Neutrophil (primary cell): ENCODE results near the gene SULT1A1.
"Not testable (repeated sequence)": the region's sequence is repeated elsewhere in the genome, so short reads cannot be mapped to it uniquely, and the experiment has no call there.

ENCODE experiments used
- H3K27ac ChIP-seq: fragments of 200-600 bp; sonication (generic); 2 replicates; pipeline ENCODE4 v1.5.1; 2016; ENCODE audit warnings: mild to moderate bottlenecking, moderate library complexity
- H3K27me3 ChIP-seq: fragments of 200-600 bp; sonication (generic); 2 replicates; pipeline ENCODE4 v1.6.0; 2016; ENCODE audit warnings: mild to moderate bottlenecking
- H3K36me3 ChIP-seq: fragments of 200-600 bp; sonication (generic); 2 replicates; pipeline ENCODE4 v1.5.1; 2017
- H3K4me1 ChIP-seq, 2 experiments: fragments of 200-600 bp in 1 of 2; sonication (generic) in 1 of 2; 1 replicate in 1 of 2; 2 replicates in 1 of 2; pipeline versions ENCODE4 v1.5.1 to v1.6.1; 2013 to 2016; ENCODE audit warnings: low read depth in 1 of 2, low read length in 1 of 2, mild to moderate bottlenecking in 1 of 2, moderate library complexity in 1 of 2; ENCODE audit not compliant: control insufficient read depth in 1 of 2, insufficient read depth in 1 of 2
- H3K4me3 ChIP-seq, 2 experiments: fragments of 200-600 bp in 1 of 2; sonication (generic) in 1 of 2; 1 replicate in 1 of 2; 2 replicates in 1 of 2; pipeline ENCODE4 v1.5.1; 2013 to 2016; ENCODE audit warnings: low read depth in 1 of 2, low read length in 1 of 2, mild to moderate bottlenecking in 1 of 2, moderate library complexity in 1 of 2
- H3K9me3 ChIP-seq: fragments of 200-600 bp; sonication (generic); 2 replicates; pipeline ENCODE4 v1.5.1; 2016
- TF ChIP-seq, protein P1 (sequence below): fragments of 200-600 bp; sonication (generic); IDR thresholded peaks from 2 replicates; pipeline ENCODE4 v1.5.1; 2016; ENCODE audit warnings: antibody characterized with exemption

The SULT1A1 gene

DNA sequence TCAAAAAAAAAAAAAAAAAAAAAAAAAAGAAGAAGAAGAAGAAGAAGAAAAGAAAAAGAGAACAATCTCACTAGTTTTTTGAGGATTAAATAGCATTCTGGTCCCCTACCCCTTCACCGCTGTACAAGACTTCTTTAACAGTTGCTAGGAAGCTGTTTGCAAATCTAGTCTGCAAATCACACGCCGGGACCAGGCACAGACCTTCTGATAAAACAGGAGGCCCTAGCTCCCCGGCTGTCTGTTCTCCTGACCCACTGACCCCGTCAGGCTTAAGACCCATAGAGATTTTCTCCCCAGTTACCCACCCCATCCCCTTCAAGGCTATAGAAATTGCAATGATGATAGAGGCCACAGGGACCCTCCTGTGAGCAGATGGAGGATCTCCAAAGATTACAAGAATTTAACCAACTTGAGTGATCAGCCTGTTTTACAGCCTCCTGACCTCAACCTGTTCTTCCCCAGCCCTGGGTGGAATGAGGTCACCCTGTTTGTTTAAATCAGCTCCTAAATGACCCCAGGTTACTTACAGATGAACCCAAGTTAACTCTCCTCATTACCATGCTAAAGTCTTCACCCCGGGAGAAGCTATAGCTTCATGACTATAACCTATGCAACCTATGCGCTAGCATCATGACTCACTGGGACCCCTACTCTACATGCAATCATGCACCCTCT is 11.8 kb upstream of the SULT1A1 start:
- Histone ChIP-seq H3K27ac (no peak overlapping the region), H3K4me3 (no peak overlapping the region), H3K9me3 (no peaks in the 10 kb centered on the region), H3K36me3 (no peaks in the 10 kb centered on the region), H3K4me1 (peaks cover 29 to 30% of the 10 kb centered on the region in 2 experiments), H3K27me3 (peaks cover 30% of the 10 kb centered on the region)
- TF ChIP-seq, protein P1, sequence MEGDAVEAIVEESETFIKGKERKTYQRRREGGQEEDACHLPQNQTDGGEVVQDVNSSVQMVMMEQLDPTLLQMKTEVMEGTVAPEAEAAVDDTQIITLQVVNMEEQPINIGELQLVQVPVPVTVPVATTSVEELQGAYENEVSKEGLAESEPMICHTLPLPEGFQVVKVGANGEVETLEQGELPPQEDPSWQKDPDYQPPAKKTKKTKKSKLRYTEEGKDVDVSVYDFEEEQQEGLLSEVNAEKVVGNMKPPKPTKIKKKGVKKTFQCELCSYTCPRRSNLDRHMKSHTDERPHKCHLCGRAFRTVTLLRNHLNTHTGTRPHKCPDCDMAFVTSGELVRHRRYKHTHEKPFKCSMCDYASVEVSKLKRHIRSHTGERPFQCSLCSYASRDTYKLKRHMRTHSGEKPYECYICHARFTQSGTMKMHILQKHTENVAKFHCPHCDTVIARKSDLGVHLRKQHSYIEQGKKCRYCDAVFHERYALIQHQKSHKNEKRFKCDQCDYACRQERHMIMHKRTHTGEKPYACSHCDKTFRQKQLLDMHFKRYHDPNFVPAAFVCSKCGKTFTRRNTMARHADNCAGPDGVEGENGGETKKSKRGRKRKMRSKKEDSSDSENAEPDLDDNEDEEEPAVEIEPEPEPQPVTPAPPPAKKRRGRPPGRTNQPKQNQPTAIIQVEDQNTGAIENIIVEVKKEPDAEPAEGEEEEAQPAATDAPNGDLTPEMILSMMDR = no peak

DNA sequence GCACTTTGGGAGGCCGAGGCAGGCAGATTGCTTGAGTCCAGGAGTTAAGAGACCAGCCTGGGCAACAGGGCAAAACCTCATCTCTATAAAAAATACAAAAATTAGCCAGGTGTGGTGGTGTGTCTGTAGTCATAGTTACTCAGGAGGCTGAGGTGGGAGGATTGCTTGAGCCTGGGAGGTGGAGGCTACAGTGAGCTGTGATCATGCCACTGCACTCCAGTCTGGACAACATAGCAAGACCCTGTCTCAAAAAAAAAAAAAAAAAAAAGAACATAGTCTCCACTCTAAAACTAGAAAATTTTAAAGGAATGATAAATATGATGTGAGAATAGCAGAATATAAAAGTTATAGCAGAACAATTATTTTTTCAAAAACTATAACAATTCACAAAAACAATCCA is 10.5 kb upstream of the SULT1A1 start:
- peaks cover 40 to 42% of the 10 kb centered on the region in 2 experiments for H3K4me1 ChIP-seq
- H3K9me3 ChIP-seq = not testable (repeated sequence)

DNA sequence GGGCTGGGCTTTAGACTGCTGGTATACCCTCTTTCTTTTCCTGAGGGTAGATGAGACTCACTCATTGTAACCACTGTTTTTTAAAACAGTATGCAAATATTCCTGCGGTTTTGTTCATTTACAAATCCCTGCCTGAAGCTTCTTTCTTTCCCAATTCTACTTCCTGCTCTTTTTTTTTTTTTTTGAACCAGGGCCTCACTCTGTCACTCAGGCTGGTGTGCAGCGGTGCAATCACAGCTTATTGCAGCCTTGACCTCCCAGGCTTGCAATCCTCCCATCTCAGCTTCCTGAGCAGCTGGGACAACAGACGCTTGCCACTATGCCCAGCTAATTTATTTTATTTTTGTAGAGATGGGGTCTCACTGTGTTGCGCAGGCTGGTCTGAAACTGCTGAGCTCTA is 8.0 kb upstream of the SULT1A1 start:
- Histone ChIP-seq H3K36me3 (no peaks in the 10 kb centered on the region), H3K9me3 (no peaks in the 10 kb centered on the region), H3K27ac (peak overlapping the region; percentile 72), H3K27me3 (peaks cover 13% of the 10 kb centered on the region), H3K4me1 (peaks cover 35 to 40% of the 10 kb centered on the region in 2 experiments), H3K4me3 (no peak overlapping the region)
- TF ChIP-seq, protein P1 = no peak

More for the DNA sequence above, 10.5 kb upstream of the SULT1A1 start:
- not testable (repeated sequence) for H3K4me3 ChIP-seq, H3K36me3 ChIP-seq, H3K27ac ChIP-seq
- H3K27me3 ChIP-seq = peaks cover 30% of the 10 kb centered on the region

DNA sequence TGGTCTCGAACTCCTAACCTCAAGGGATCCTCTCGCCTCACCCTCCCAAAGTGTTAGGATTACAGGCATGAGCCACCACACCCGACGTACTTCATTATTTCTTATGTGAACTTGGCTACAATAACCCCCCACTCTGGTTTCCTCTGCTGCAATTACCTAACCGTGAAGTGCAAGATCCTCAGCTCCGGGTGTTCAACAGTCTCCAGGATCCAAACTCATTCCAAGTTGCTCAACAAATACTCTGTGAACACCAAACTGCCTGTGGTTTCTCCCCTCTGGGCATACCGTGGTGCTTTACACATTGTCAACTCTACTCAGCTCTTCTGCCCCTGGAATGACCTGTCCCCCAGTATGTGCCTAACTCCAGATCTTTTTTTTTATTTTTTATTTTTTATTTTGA is 6.8 kb upstream of the SULT1A1 start:
- peaks cover 35 to 38% of the 10 kb centered on the region in 2 experiments for H3K4me1 ChIP-seq
- no peaks in the 10 kb centered on the region for H3K36me3 ChIP-seq
- no peaks in the 10 kb centered on the region for H3K9me3 ChIP-seq
- TF ChIP-seq, protein P1 = no peak
- H3K27me3 ChIP-seq = peaks cover under 1% of the 10 kb centered on the region
- no peak overlapping the region for H3K4me3 ChIP-seq
- peak overlapping the region; percentile 72 for H3K27ac ChIP-seq

DNA sequence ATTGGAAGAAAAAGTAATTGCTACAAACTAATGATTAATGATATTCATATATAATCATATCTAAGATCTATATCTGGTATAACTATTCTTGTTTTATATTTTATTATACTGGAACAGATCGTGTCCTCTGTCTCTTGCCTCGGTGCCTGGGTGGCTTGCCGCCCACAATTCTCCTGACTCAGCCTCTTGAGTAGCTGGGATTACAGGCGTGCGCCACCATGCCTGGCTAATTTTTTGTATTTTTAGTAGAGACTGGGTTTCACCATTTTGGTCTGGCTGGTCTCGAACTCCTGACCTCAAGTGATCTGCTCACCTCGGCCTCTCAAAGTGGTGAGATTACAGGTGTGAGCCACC is 6.4 kb upstream of the SULT1A1 start:
- not testable (repeated sequence) for H3K9me3 ChIP-seq, H3K36me3 ChIP-seq, H3K27me3 ChIP-seq, H3K4me3 ChIP-seq
- peaks cover 38 to 41% of the 10 kb centered on the region in 2 experiments for H3K4me1 ChIP-seq
- peak overlapping the region; percentile 72 for H3K27ac ChIP-seq

DNA sequence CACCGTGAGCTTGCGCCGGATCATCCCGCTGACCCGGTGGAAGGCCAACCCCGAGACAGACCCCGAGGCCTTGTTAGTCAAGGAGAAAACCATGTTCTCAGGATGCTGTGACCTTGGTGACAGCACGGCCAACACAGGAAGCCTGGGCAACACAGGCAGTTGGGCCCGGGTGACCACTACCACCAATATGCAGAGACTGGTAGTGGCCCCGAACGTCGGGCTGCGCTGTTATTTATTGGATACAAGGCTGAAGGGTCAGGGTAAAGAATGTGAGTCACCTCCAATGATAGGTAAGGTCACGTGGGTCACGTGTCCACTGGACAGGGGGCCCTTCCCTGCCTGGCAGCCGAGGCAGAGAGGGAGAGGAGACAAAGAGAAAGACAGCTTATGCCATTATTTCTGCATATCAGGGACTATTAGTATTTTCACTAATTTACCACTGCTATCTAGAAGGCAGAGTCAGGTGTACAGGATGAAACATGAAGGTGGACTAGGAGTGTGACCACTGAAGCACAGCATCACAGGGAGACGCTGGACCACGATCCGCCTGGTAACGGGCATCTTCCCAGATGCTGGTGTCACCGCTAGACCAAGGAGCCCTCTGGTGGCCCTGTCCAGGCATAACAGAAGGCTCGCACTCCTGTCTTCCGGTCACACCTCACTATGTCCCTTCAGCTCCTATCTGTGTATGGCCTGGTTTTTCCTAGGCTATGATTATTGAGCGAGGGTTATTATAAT is 5.8 kb upstream of the SULT1A1 start:
- not testable (repeated sequence) for H3K9me3 ChIP-seq, H3K4me3 ChIP-seq, H3K27me3 ChIP-seq, H3K36me3 ChIP-seq
- Histone ChIP-seq H3K4me1 (peaks cover 43 to 47% of the 10 kb centered on the region in 2 experiments), H3K27ac (peak overlapping the region; percentile 72)
- TF ChIP-seq, protein P1 = peak; percentile 94

DNA sequence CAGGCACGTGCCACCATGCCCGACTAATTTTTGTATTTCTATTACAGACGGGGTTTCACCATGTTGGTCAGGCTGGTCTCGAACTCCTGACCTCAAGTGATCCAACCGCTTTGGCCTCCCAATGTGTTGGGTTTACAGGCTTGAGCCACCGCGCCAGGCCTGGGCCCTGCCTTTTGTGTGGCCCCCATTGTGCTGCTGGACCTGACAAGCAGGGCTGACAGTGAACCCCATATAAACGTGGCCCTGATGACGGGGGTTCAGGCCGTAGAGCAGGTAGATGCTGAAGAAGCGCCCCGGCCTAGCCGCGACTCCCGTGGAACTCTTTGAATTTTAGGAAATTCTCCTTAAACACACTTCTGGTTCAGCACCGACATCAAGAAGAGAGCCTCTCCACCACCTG is 4.7 kb upstream of the SULT1A1 start:
- H3K9me3 ChIP-seq, H3K27ac ChIP-seq, H3K36me3 ChIP-seq, H3K4me3 ChIP-seq, H3K27me3 ChIP-seq: not testable (repeated sequence)
- peaks cover 54 to 58% of the 10 kb centered on the region in 2 experiments for H3K4me1 ChIP-seq

DNA sequence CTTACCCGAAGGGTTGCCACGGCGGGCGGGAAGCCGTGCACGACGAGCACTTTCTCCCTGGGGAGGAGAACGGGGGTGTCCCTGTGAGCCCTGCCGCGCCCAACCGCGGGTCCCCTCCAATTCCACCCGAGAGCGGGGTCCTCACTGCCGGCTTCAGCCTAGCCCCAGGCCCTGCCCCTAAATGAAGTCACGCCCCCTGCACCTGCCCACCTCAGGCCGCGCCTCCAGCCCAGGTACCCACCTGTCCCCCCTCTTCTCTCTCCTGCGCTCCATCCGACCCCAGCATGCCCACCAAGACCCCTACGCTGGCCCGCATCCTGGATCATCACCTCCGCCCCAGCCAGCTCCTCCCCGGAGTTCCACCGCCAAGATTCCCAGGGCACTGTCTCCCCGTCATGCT is 4.1 kb upstream of the SULT1A1 start:
- Histone ChIP-seq H3K4me1 (peaks cover 60 to 64% of the 10 kb centered on the region in 2 experiments), H3K27ac (peak overlapping the region; percentile 47)

DNA sequence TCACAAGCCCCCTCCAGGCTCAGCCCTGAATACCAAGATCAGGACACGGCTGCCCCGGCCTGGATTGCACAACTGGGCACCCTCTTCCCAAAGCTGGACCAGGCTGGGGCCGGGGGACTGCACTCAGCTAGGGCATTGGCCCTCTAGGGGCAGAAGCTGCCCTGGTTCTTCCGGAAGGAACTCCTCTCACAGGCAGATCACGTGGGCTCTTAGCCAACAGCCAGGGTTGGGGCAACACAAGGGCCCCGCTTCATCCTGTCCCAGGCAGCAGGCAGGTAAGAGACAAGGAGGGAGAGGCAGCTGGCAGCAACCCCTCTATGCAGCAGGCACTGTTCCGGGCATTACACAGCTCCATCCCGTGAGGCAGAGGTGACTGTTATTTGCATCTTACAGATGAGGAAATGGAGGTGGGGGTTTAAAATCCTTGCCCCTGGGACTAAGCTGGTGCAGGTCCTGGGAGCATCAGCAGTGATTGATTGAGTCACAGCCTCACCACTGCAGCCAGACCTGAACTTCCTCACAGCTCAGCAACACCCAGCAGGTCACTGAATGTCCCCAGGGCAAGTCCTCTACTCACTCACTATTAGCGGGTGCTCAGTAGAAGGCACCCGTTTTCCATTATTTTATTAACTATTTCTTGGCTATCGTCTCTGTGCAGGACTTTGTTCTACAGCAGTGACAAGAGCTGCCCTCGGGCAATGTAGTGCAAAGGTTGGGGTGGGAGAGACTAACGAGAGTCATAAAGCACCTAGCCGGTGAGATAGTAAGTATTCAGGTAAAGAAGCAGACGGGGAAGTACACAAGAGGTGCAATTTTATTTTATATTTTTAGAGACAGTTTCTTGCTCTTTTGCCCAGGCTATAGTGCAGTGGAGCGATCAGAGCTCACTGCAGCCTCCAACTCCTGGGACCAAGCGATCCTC is 2.8 kb upstream of the SULT1A1 start:
- H3K4me1 ChIP-seq = peaks cover 60 to 66% of the 10 kb centered on the region in 2 experiments
- not testable (repeated sequence) for H3K27ac ChIP-seq, H3K36me3 ChIP-seq, H3K4me3 ChIP-seq, H3K27me3 ChIP-seq, H3K9me3 ChIP-seq

More for the DNA sequence above, 4.1 kb upstream of the SULT1A1 start:
- not testable (repeated sequence) for H3K4me3 ChIP-seq, H3K36me3 ChIP-seq, H3K27me3 ChIP-seq, H3K9me3 ChIP-seq
